Stomach (tissue), 9 donors: ENCODE measurements around the gene PTPRD. TPM values are rescaled to one million over a fixed set of nuclear protein-coding genes. Genes with fewer than 3 reads are reported as not detected.

Experiments used
- DNase-seq, 2 donors: peaks; one replicate each; pipeline versions ENCODE4 v3.0.0 to v3.0.0-alpha.2; 2013 to 2019
- H3K27ac ChIP-seq, 5 donors: fragments of 200-600 bp in 4 of 5; sonication (generic) in 4 of 5; one replicate each; pipeline ENCODE4 v1.5.1; 2013 to 2019; ENCODE audit warnings: mild to moderate bottlenecking in 1 of 5, moderate library complexity in 1 of 5
- H3K27me3 ChIP-seq, 3 donors: fragments of 200-600 bp; sonication (generic); one replicate each; pipeline ENCODE4 v1.5.1; 2017 to 2019; ENCODE audit warnings: mixed run types in 1 of 3
- H3K36me3 ChIP-seq, 4 donors: fragments of 200-600 bp; sonication (generic); 1 replicate in 3 of 4; 2 replicates in 1 of 4; pipeline ENCODE4 v1.5.1; 2016 to 2019
- H3K4me1 ChIP-seq, 4 donors: fragments of 200-600 bp; sonication (generic); one replicate each; pipeline ENCODE4 v1.5.1; 2016 to 2019
- H3K4me3 ChIP-seq, 4 donors: fragments of 200-600 bp; sonication (generic) in 3 of 4; one replicate each; pipeline ENCODE4 v1.5.1; 2016 to 2019; ENCODE audit warnings: mild to moderate bottlenecking in 1 of 4
- H3K9me3 ChIP-seq, 4 donors: fragments of 200-600 bp; sonication (generic); one replicate each; pipeline ENCODE4 v1.5.1; 2016 to 2019
- CTCF ChIP-seq, 7 experiments: fragments of 450-650 bp in 4 of 7; fragments of 200-600 bp in 3 of 7; sonication (generic) in 3 of 7; IDR thresholded peaks; one replicate each; pipeline ENCODE4 v1.5.1; 2016 to 2019; ENCODE audit warnings: antibody characterized with exemption in 7 of 7, control low read depth in 2 of 7, mild to moderate bottlenecking in 1 of 7
- EP300 ChIP-seq: sonication (generic); formaldehyde crosslinking; IDR thresholded peaks from one replicate; pipeline ENCODE4 v1.6.1; 2017; ENCODE audit warnings: antibody characterized with exemption
- POLR2A ChIP-seq, 4 donors: fragments of 450-650 bp; IDR thresholded peaks; one replicate each; pipeline ENCODE4 v1.6.1; 2016; ENCODE audit warnings: antibody characterized with exemption in 4 of 4, control low read depth in 2 of 4, mild to moderate bottlenecking in 1 of 4, moderate library complexity in 1 of 4
- POLR2AphosphoS5 ChIP-seq, 3 donors: sonication (generic); formaldehyde crosslinking; IDR thresholded peaks; one replicate each; pipeline ENCODE4 v1.6.1; 2016; ENCODE audit warnings: antibody characterized with exemption in 3 of 3
- WGBS, 5 donors: extraction: QIAGEN DNeasy Blood & Tissue Kit in 3 of 5; methylation state at CpG; one replicate each; pipeline versions ENCODE4 v1.1.5 to v1.1.7; 2013 to 2018; 5-methylcytosine and 5-hydroxymethylcytosine counted together
- intact Hi-C: fragments of 100-400 bp; cut with DNase I; formaldehyde crosslinking; loops from one replicate; pipeline ENCODE4 v1.15.1; 2023; ENCODE audit warnings: low total_unique reads
- polyA plus RNA-seq, 3 donors: library from polyadenylated mRNA; stranded (reverse); fragments of 200-250 nt; gene quantifications; one replicate each; pipeline ENCODE4 v1.2.3, GENCODE V29; 2013
- total RNA-seq, 5 donors: library from RNA; depleted of rRNA; stranded (reverse); fragments of >200 nt; gene quantifications; one replicate each; pipeline versions ENCODE4 v1.1.0 to v1.2.3, GENCODE V29; 2014 to 2016
- donor health status: healthy with polysubstance abuse.
- donor health status: Bipolar disorder and iron deficiency.
- donor health status: healthy.

PTPRD gene
- total and polyA plus RNA-seq, 8 donors = 0.12 to 53.1 (median 1.2) TPM

DNA sequence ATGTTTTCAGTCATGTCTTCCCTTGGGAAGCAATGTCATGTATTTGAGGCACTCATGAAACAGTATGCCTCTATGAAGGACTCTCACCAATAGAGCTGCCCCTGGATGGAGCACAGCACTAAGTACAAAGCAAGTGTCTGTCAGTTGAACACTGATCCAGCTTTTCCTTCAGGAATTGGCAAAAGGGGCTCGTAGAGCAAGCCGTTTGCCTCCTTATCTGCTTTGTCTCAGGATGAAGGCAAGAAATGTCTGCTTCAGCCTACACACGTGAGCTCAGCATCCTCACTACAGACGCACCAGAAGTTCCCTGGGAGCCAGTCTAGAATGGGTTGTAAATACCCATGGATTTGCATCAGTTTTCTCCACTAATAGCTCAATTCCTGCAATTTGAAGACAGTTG, 2070.3 kb downstream of the PTPRD start:
- H3K4me1 ChIP-seq = no peaks in the 10 kb centered on the region
- TF ChIP-seq POLR2AphosphoS5 (IDR thresholded peaks at IDR 0.05) (no peak), CTCF (IDR thresholded peaks at IDR 0.05) (no peak), EP300 (no peak), POLR2A (IDR thresholded peaks at IDR 0.05) (no peak)
- 75 to 87% (median 83%) methylated on average over 4 of the region's 4 CpGs for WGBS, 5 donors
- no peaks in the 10 kb centered on the region for H3K36me3 ChIP-seq
- no peaks in the 10 kb centered on the region for H3K27me3 ChIP-seq
- no peaks in the 10 kb centered on the region for H3K9me3 ChIP-seq
- H3K4me3 ChIP-seq = no peak overlapping the region
- no peak for DNase-seq
- intact Hi-C loops = no loop called here
- no peak overlapping the region for H3K27ac ChIP-seq

GRCh38 chr9:8539681-8540197, 2073.1 kb downstream of the PTPRD start:
- intact Hi-C loops = no loop called here
- WGBS, 5 donors = 85 to 91% (median 89%) methylated on average over 5 of the region's 5 CpGs
- no peak for DNase-seq

DNA sequence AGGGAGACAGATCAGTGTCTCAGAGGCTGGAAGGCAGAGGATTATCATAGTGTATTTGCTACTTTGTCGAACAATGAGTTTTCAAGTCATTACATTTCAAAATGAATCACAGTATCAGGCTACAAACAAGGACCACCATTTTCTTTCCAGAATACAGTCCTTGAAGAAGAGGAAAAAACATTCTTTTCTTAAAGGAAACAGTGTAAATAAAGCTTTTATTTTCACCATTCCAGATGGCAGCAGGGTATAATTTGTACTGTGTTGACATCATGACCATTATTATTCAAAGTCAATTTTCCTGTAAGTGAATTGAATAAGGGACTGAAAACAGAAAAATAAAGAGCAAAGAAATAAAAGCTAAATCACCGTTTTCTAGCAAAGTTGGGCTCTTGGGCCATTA, 2076.0 kb downstream of the PTPRD start:
- no peak overlapping the region for H3K4me3 ChIP-seq
- WGBS, 5 donors = 85 to 95% (median 90%) methylated on average over 2 of the region's 2 CpGs
- H3K36me3 ChIP-seq = no peaks in the 10 kb centered on the region
- intact Hi-C loops = no loop called here
- no peaks in the 10 kb centered on the region for H3K27me3 ChIP-seq
- no peaks in the 10 kb centered on the region for H3K9me3 ChIP-seq
- no peak for DNase-seq
- no peak overlapping the region for H3K27ac ChIP-seq
- TF ChIP-seq EP300 = no peak
- no peak for TF ChIP-seq CTCF (IDR thresholded peaks at IDR 0.05)
- TF ChIP-seq POLR2AphosphoS5 (IDR thresholded peaks at IDR 0.05) = no peak
- no peak for TF ChIP-seq POLR2A (IDR thresholded peaks at IDR 0.05)
- H3K4me1 ChIP-seq = no peaks in the 10 kb centered on the region

More at GRCh38 chr9:8539681-8540197, 2073.1 kb downstream of the PTPRD start:
- H3K4me1 ChIP-seq = no peaks in the 10 kb centered on the region
- no peaks in the 10 kb centered on the region for H3K27me3 ChIP-seq
- no peak overlapping the region for H3K4me3 ChIP-seq
- no peaks in the 10 kb centered on the region for H3K9me3 ChIP-seq
- H3K27ac ChIP-seq = no peak overlapping the region
- no peaks in the 10 kb centered on the region for H3K36me3 ChIP-seq
- TF ChIP-seq CTCF (IDR thresholded peaks at IDR 0.05) (no peak), EP300 (no peak), POLR2AphosphoS5 (IDR thresholded peaks at IDR 0.05) (no peak), POLR2A (IDR thresholded peaks at IDR 0.05) (no peak)

GRCh38 chr9:8534828-8535227, 2078.0 kb downstream of the PTPRD start:
- Histone ChIP-seq H3K4me3 (no peak overlapping the region), H3K27ac (no peak overlapping the region), H3K4me1 (no peaks in the 10 kb centered on the region), H3K27me3 (no peaks in the 10 kb centered on the region), H3K36me3 (no peaks in the 10 kb centered on the region), H3K9me3 (no peaks in the 10 kb centered on the region)
- intact Hi-C loops = no loop called here
- DNase-seq = no peak
- 69 to 75% (median 72%) methylated on average over 1 of the region's 1 CpG for whole genome bisulfite sequencing, 5 donors
- TF ChIP-seq EP300 (no peak), POLR2AphosphoS5 (IDR thresholded peaks at IDR 0.05) (no peak), CTCF (IDR thresholded peaks at IDR 0.05) (no peak), POLR2A (IDR thresholded peaks at IDR 0.05) (no peak)
